ENCODE data around the gene TMEM51. TPM values are rescaled to one million over a fixed set of nuclear protein-coding genes. Genes with fewer than 3 reads are reported as not detected.

Gene TMEM51
- total RNA-seq, 1 experiment from 2014 or later, result 24.7 TPM

GRCh38 chr1:15215116-15215515, 61.6 kb downstream of the TMEM51 start:
- Histone ChIP-seq H3K27me3 (replicated peaks; ENCODE audit: control insufficient read depth, insufficient read depth, low read length) (no peaks in the 10 kb centered on the region), H3K4me1 (no peaks in the 10 kb centered on the region), H3K4me3 (ENCODE audit: low read depth, low read length) (no peak overlapping the region), H3K36me3 (ENCODE audit: control insufficient read depth, insufficient read depth, low read length) (no peaks in the 10 kb centered on the region; the same call in 1 of the 2 replicates), H3K9me3 (no peaks in the 10 kb centered on the region)
- ChIA-PET POLR2A (no interaction called here), CTCF (no interaction called here)
- intact Hi-C loops (cut with micrococcal nuclease; ENCODE audit: unreplicated experiment), result no loop called here
- no peaks in the 10 kb centered on the region for H3K4me1 Mint-ChIP-seq (ENCODE audit: low read depth, unreplicated experiment)
- peak overlapping the region; percentile 22 for H3K27ac Mint-ChIP-seq (ENCODE audit: unreplicated experiment)
- BruUV-seq (replicated peaks), result no TSS peak
- H3K36me3 Mint-ChIP-seq (ENCODE audit: insufficient read depth, unreplicated experiment), result peaks cover 26% of the 10 kb centered on the region
- no peak overlapping the region for H3K4me3 Mint-ChIP-seq (ENCODE audit: unreplicated experiment)
- H3K27me3 Mint-ChIP-seq (ENCODE audit: insufficient read depth, unreplicated experiment), result no peaks in the 10 kb centered on the region
- H3K9me3 Mint-ChIP-seq (ENCODE audit: unreplicated experiment), result no peaks in the 10 kb centered on the region
- DNase-seq, result no peak
- TF ChIP-seq, protein P1, sequence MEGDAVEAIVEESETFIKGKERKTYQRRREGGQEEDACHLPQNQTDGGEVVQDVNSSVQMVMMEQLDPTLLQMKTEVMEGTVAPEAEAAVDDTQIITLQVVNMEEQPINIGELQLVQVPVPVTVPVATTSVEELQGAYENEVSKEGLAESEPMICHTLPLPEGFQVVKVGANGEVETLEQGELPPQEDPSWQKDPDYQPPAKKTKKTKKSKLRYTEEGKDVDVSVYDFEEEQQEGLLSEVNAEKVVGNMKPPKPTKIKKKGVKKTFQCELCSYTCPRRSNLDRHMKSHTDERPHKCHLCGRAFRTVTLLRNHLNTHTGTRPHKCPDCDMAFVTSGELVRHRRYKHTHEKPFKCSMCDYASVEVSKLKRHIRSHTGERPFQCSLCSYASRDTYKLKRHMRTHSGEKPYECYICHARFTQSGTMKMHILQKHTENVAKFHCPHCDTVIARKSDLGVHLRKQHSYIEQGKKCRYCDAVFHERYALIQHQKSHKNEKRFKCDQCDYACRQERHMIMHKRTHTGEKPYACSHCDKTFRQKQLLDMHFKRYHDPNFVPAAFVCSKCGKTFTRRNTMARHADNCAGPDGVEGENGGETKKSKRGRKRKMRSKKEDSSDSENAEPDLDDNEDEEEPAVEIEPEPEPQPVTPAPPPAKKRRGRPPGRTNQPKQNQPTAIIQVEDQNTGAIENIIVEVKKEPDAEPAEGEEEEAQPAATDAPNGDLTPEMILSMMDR (IDR thresholded peaks at IDR 0.05; ENCODE audit: insufficient read depth in 1 of 2, low read depth in 1 of 2, low read length in 1 of 2, severe bottlenecking in 1 of 2, unreplicated experiment in 1 of 2), result no peak

DNA sequence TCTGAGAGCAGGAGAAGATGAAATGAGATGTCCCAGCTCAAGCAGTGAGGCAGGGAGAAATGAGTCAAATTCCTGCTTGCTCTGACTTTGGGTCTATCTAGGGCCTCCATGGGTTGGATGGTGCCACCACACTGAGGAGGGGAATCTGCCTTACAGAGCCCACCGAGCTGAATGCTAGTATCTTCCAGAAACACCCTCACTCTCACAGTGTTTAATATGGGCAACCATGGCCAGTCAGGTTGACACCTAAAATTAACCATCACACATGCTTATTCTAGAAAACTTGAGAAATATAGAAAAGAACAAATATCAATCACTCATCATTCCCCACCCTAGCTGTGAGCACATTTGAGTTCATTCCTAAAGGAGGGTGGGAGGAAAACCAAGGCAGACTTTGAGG, 64.1 kb downstream of the TMEM51 start:
- Mint-ChIP-seq H3K36me3 (ENCODE audit: insufficient read depth, unreplicated experiment) (peaks cover 31% of the 10 kb centered on the region), H3K4me3 (ENCODE audit: unreplicated experiment) (no peak overlapping the region), H3K27ac (ENCODE audit: unreplicated experiment) (no peak overlapping the region), H3K4me1 (ENCODE audit: low read depth, unreplicated experiment) (no peaks in the 10 kb centered on the region), H3K27me3 (ENCODE audit: insufficient read depth, unreplicated experiment) (no peaks in the 10 kb centered on the region), H3K9me3 (ENCODE audit: unreplicated experiment) (no peaks in the 10 kb centered on the region)
- POLR2A ChIA-PET, result no interaction called here
- no TSS peak for BruUV-seq (replicated peaks)
- CTCF ChIA-PET, result interaction anchor here (0.9 kb wide), 1 partner anchor 9 kb away, joined by 3 read pairs; no protein-coding TSS in a partner anchor
- TF ChIP-seq, protein P1 (IDR thresholded peaks at IDR 0.05; ENCODE audit: insufficient read depth in 1 of 2, low read depth in 1 of 2, low read length in 1 of 2, severe bottlenecking in 1 of 2, unreplicated experiment in 1 of 2), result no peak
- Histone ChIP-seq H3K4me3 (ENCODE audit: low read depth, low read length) (no peak overlapping the region), H3K27me3 (replicated peaks; ENCODE audit: control insufficient read depth, insufficient read depth, low read length) (no peaks in the 10 kb centered on the region), H3K4me1 (no peaks in the 10 kb centered on the region), H3K36me3 (ENCODE audit: control insufficient read depth, insufficient read depth, low read length) (no peaks in the 10 kb centered on the region; the same call in 1 of the 2 replicates), H3K9me3 (no peaks in the 10 kb centered on the region)
- intact Hi-C loops (cut with micrococcal nuclease; ENCODE audit: unreplicated experiment), result no loop called here
- DNase-seq, result no peak

GRCh38 chr1:15218287-15219279, 65.0 kb downstream of the TMEM51 start:
- Mint-ChIP-seq H3K27me3 (ENCODE audit: insufficient read depth, unreplicated experiment) (no peaks in the 10 kb centered on the region), H3K4me1 (ENCODE audit: low read depth, unreplicated experiment) (no peaks in the 10 kb centered on the region), H3K27ac (ENCODE audit: unreplicated experiment) (no peak overlapping the region), H3K36me3 (ENCODE audit: insufficient read depth, unreplicated experiment) (peaks cover 31% of the 10 kb centered on the region), H3K9me3 (ENCODE audit: unreplicated experiment) (no peaks in the 10 kb centered on the region), H3K4me3 (ENCODE audit: unreplicated experiment) (no peak overlapping the region)
- ChIA-PET POLR2A (no interaction called here), CTCF (interaction anchor here (0.5 kb wide), 1 partner anchor 10 kb away, joined by 3 read pairs; no protein-coding TSS in a partner anchor)
- Histone ChIP-seq H3K27me3 (replicated peaks; ENCODE audit: control insufficient read depth, insufficient read depth, low read length) (no peaks in the 10 kb centered on the region), H3K4me1 (no peaks in the 10 kb centered on the region), H3K36me3 (ENCODE audit: control insufficient read depth, insufficient read depth, low read length) (no peaks in the 10 kb centered on the region; the same call in 1 of the 2 replicates), H3K4me3 (ENCODE audit: low read depth, low read length) (no peak overlapping the region), H3K9me3 (no peaks in the 10 kb centered on the region)
- no peak for DNase-seq
- TF ChIP-seq, protein P1 (IDR thresholded peaks at IDR 0.05; ENCODE audit: insufficient read depth in 1 of 2, low read depth in 1 of 2, low read length in 1 of 2, severe bottlenecking in 1 of 2, unreplicated experiment in 1 of 2), result no peak
- intact Hi-C loops (cut with micrococcal nuclease; ENCODE audit: unreplicated experiment), result no loop called here
- BruUV-seq (replicated peaks), result no TSS peak
